ENCODE data around the gene PPOX. TPM values are rescaled to one million over a fixed set of nuclear protein-coding genes. Genes with fewer than 3 reads are reported as not detected.

The PPOX gene
- total RNA-seq, 1 experiment from 2014 or later = 25.4 TPM

GRCh38 chr1:161185732-161186311, 19.6 kb downstream of the PPOX start:
- H3K9me3 Mint-ChIP-seq (ENCODE audit: unreplicated experiment) = no peaks in the 10 kb centered on the region
- H3K4me3 ChIP-seq (ENCODE audit: low read depth, low read length) = no peak overlapping the region
- H3K4me1 Mint-ChIP-seq (ENCODE audit: low read depth, unreplicated experiment) = peaks cover 6% of the 10 kb centered on the region
- POLR2A ChIA-PET = interaction anchor here (0.6 kb wide), 1 partner anchor 9 kb away, joined by 8 read pairs; no protein-coding TSS in a partner anchor
- H3K27me3 ChIP-seq (replicated peaks; ENCODE audit: control insufficient read depth, insufficient read depth, low read length) = no peaks in the 10 kb centered on the region
- no peak overlapping the region for H3K4me3 Mint-ChIP-seq (ENCODE audit: unreplicated experiment)
- TF ChIP-seq CTCF (IDR thresholded peaks at IDR 0.05; ENCODE audit: insufficient read depth in 1 of 2, low read depth in 1 of 2, low read length in 1 of 2, severe bottlenecking in 1 of 2, unreplicated experiment in 1 of 2) = no peak
- H3K27ac Mint-ChIP-seq (ENCODE audit: unreplicated experiment) = no peak overlapping the region
- H3K9me3 ChIP-seq = no peaks in the 10 kb centered on the region
- DNase-seq = no peak
- intact Hi-C loops (cut with micrococcal nuclease; ENCODE audit: unreplicated experiment) = no loop called here
- no peaks in the 10 kb centered on the region for H3K36me3 ChIP-seq (ENCODE audit: control insufficient read depth, insufficient read depth, low read length)
- CTCF ChIA-PET = interaction anchor here (0.7 to 1.0 kb wide), 2 partner anchors 16 to 40 kb away, joined by 3 read pairs; partner anchors contain the start of genes NDUFS2 and TOMM40L
- no peaks in the 10 kb centered on the region for H3K27me3 Mint-ChIP-seq (ENCODE audit: insufficient read depth, unreplicated experiment)
- BruUV-seq (replicated peaks) = no TSS peak
- H3K36me3 Mint-ChIP-seq (ENCODE audit: insufficient read depth, unreplicated experiment) = no peaks in the 10 kb centered on the region
- H3K4me1 ChIP-seq = no peaks in the 10 kb centered on the region

- Mint-ChIP-seq H3K27me3 (ENCODE audit: insufficient read depth, unreplicated experiment) (no peaks in the 10 kb centered on the region), H3K4me1 (ENCODE audit: low read depth, unreplicated experiment) (peaks cover 6% of the 10 kb centered on the region), H3K9me3 (ENCODE audit: unreplicated experiment) (no peaks in the 10 kb centered on the region), H3K4me3 (ENCODE audit: unreplicated experiment) (no peak overlapping the region), H3K27ac (ENCODE audit: unreplicated experiment) (no peak overlapping the region), H3K36me3 (ENCODE audit: insufficient read depth, unreplicated experiment) (no peaks in the 10 kb centered on the region)
- TF ChIP-seq CTCF (IDR thresholded peaks at IDR 0.05; ENCODE audit: insufficient read depth in 1 of 2, low read depth in 1 of 2, low read length in 1 of 2, severe bottlenecking in 1 of 2, unreplicated experiment in 1 of 2) = no peak
- no TSS peak for BruUV-seq (replicated peaks)
- no peak for DNase-seq
- intact Hi-C loops (cut with micrococcal nuclease; ENCODE audit: unreplicated experiment) = no loop called here
- H3K27me3 ChIP-seq (replicated peaks; ENCODE audit: control insufficient read depth, insufficient read depth, low read length) = no peaks in the 10 kb centered on the region
- POLR2A ChIA-PET = no interaction called here
- no peaks in the 10 kb centered on the region for H3K4me1 ChIP-seq
- H3K4me3 ChIP-seq (ENCODE audit: low read depth, low read length) = no peak overlapping the region
- H3K9me3 ChIP-seq = no peaks in the 10 kb centered on the region
- CTCF ChIA-PET = no interaction called here
- no peaks in the 10 kb centered on the region for H3K36me3 ChIP-seq (ENCODE audit: control insufficient read depth, insufficient read depth, low read length)
These were observed 21.1 kb downstream of the PPOX start for GRCh38 chr1:161187311-161187710.

GRCh38 chr1:161188381-161188780, 22.2 kb downstream of the PPOX start:
- no peak for DNase-seq
- ChIA-PET POLR2A (no interaction called here), CTCF (no interaction called here)
- Histone ChIP-seq H3K27me3 (replicated peaks; ENCODE audit: control insufficient read depth, insufficient read depth, low read length) (no peaks in the 10 kb centered on the region), H3K9me3 (no peaks in the 10 kb centered on the region), H3K4me1 (no peaks in the 10 kb centered on the region), H3K4me3 (ENCODE audit: low read depth, low read length) (no peak overlapping the region), H3K36me3 (ENCODE audit: control insufficient read depth, insufficient read depth, low read length) (no peaks in the 10 kb centered on the region)
- no peaks in the 10 kb centered on the region for H3K27me3 Mint-ChIP-seq (ENCODE audit: insufficient read depth, unreplicated experiment)
- TF ChIP-seq CTCF (IDR thresholded peaks at IDR 0.05; ENCODE audit: insufficient read depth in 1 of 2, low read depth in 1 of 2, low read length in 1 of 2, severe bottlenecking in 1 of 2, unreplicated experiment in 1 of 2) = no peak
- no peak overlapping the region for H3K27ac Mint-ChIP-seq (ENCODE audit: unreplicated experiment)
- no peaks in the 10 kb centered on the region for H3K9me3 Mint-ChIP-seq (ENCODE audit: unreplicated experiment)
- peaks cover 6% of the 10 kb centered on the region for H3K4me1 Mint-ChIP-seq (ENCODE audit: low read depth, unreplicated experiment)
- intact Hi-C loops (cut with micrococcal nuclease; ENCODE audit: unreplicated experiment) = no loop called here
- H3K4me3 Mint-ChIP-seq (ENCODE audit: unreplicated experiment) = no peak overlapping the region
- no TSS peak for BruUV-seq (replicated peaks)
- no peaks in the 10 kb centered on the region for H3K36me3 Mint-ChIP-seq (ENCODE audit: insufficient read depth, unreplicated experiment)
